GM23248 (cell line): ENCODE results near the gene PTPN7.

Experiments used
- EZH2 ChIP-seq: fragments of 200-600 bp; sonication (generic); IDR thresholded peaks from 2 replicates; pipeline ENCODE4 v1.6.1; 2018; ENCODE audit warnings: antibody characterized with exemption, mild to moderate bottlenecking; ENCODE audit not compliant: insufficient read depth, poor library complexity, severe bottlenecking
- EZH2phosphoT487 ChIP-seq: fragments of 200-600 bp; sonication (generic); IDR thresholded peaks from 2 replicates; pipeline ENCODE4 v1.6.1; 2018; ENCODE audit warnings: antibody characterized with exemption, moderate library complexity, mild to moderate bottlenecking, low read depth; ENCODE audit not compliant: insufficient read depth

DNA sequence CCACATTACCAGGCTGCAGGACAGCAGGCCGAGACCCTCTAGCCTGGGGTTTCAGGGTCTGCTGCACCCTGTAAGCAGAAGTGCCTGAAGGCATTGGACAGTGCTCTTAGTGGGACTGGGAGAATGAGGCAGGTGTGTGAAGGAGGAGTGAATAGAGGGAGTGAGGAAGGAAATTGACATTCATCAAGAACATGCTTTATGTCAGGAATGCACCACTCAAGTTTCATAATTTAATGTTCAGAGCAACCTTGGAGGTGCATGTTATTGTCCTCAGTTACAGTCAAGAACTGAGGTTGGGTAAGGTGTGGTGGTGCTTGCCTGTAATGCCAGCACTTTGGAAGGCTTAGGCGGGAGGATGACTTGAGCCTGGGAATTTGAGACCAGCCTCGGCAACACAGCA lies 49.4 kb downstream of the PTPN7 start:
- no peak for TF ChIP-seq EZH2phosphoT487
- no peak for TF ChIP-seq EZH2
